ENCODE measurements around the gene VARS1. TPM values are rescaled to one million over a fixed set of nuclear protein-coding genes. Genes with fewer than 3 reads are reported as not detected.

The VARS1 gene
- total RNA-seq, 4 donors from 2014 or later = 25.4 to 50.6 (median 29.9) TPM

DNA sequence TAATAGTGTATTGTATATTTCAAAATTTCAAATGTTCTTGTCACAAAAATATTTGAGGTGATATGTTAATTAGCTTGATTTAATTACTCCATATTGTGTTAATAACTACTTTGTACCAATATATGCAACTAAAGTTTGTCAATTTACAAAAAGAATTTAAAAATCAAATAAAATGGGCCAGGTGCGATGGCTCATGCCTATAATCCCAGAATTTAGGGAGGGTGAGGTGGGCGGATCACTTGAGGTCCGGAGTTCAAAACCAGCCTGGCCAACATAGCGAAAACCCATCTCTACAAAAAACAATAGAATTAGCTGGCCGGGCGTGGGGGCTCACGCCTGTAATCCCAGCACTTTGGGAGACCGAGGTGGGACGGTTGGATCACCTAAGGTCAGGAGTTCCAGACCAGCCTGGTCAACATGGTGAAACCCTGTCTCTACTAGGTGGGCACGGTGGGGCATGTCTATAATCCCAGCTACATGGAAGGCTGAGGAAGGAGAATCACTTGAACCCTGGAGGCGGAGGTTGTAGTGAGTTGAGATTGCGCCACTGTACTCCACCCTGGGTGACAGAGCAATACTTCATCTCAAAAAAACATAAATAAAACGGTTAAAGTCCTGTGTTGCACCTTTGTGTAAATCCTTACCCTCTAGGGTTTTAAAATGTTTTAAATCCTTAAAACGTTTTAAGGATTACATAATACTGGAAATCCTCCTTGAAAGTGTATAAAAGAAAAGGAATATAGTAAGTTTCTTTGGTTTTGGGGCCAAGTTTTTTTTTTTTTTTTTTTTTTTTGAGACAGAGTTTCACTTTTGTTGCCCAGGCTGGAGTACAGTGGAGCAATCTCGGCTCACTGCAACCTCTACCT, 36.0 kb upstream of the VARS1 start:
- TF ChIP-seq POLR2A (IDR thresholded peaks at IDR 0.05) = no peak
- TF ChIP-seq CTCF (IDR thresholded peaks at IDR 0.05) = no peak
- no peak for TF ChIP-seq EP300 (IDR thresholded peaks at IDR 0.05)
- peak; percentile 44 for TF ChIP-seq POLR2AphosphoS5 (IDR thresholded peaks at IDR 0.05)
- no peak for ATAC-seq
- Histone ChIP-seq H3K36me3 (peaks cover 0 to under 1% of the 10 kb centered on the region in 2 donors), H3K9me3 (no peaks in the 10 kb centered on the region), H3K4me3 (peak overlapping the region; percentile 63 to 93), H3K27ac (peak overlapping the region in 3 of 4 donors; percentile 90 to 95 (median 95)), H3K27me3 (no peaks in the 10 kb centered on the region), H3K4me1 (peaks cover 4 to 54% (median 23%) of the 10 kb centered on the region in 3 donors)
- WGBS, 2 donors (ENCODE audit: low coverage in 1 of 2) = 68 to 72% methylated on average over 6 to 10 of the region's 15 CpGs

DNA sequence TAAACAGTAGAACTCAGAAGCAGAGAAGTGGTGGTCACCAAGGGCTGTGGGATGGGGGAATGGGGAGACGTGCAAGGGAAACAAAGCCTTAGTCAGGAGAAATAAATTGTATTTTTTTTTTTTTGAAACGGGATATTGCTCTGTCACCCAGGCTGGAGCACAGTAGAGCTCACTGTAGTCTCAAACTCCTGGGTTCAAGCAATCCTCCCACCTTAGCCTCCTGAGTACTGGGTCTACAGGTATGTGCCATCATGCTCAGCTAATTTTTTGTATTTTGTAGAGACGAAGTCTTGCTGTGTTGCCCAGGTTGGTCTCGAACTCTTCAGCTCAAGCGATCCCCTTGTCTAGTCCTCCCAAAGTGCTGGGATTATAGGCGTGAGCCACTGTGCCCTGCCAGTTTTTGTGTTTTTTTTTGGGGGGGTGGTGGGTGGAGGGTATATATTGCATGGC, 35.4 kb upstream of the VARS1 start:
- peak overlapping the region; percentile 63 to 93 for H3K4me3 ChIP-seq
- H3K27ac ChIP-seq = peak overlapping the region; percentile 71 to 95 (median 92)
- H3K36me3 ChIP-seq = no peaks in the 10 kb centered on the region
- WGBS, 2 donors (ENCODE audit: low coverage in 1 of 2) = 31 to 38% methylated on average over 6 of the region's 6 CpGs
- no peaks in the 10 kb centered on the region for H3K9me3 ChIP-seq
- ATAC-seq = no peak
- TF ChIP-seq POLR2A (IDR thresholded peaks at IDR 0.05) (no peak), EP300 (IDR thresholded peaks at IDR 0.05) (no peak), CTCF (IDR thresholded peaks at IDR 0.05) (no peak), POLR2AphosphoS5 (IDR thresholded peaks at IDR 0.05) (no peak)
- H3K27me3 ChIP-seq = no peaks in the 10 kb centered on the region
- H3K4me1 ChIP-seq = peaks cover under 1 to 54% (median 22%) of the 10 kb centered on the region in 3 donors

DNA sequence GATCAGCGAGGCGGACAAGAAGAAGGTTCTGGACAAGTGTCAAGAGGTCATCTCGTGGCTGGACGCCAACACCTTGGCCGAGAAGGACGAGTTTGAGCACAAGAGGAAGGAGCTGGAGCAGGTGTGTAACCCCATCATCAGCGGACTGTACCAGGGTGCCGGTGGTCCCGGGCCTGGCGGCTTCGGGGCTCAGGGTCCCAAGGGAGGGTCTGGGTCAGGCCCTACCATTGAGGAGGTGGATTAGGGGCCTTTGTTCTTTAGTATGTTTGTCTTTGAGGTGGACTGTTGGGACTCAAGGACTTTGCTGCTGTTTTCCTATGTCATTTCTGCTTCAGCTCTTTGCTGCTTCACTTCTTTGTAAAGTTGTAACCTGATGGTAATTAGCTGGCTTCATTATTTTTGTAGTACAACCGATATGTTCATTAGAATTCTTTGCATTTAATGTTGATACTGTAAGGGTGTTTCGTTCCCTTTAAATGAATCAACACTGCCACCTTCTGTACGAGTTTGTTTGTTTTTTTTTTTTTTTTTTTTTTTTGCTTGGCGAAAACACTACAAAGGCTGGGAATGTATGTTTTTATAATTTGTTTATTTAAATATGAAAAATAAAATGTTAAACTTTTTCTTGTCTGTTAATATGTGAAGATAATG, 34.2 kb upstream of the VARS1 start:
- peaks cover 0 to 58% (median 23%) of the 10 kb centered on the region in 3 donors for H3K4me1 ChIP-seq
- no peaks in the 10 kb centered on the region for H3K27me3 ChIP-seq
- ATAC-seq = no peak
- peak overlapping the region; percentile 63 to 93 for H3K4me3 ChIP-seq
- 0% methylated on average over 9 to 14 of the region's 15 CpGs for WGBS, 2 donors (ENCODE audit: low coverage in 1 of 2)
- no peaks in the 10 kb centered on the region for H3K9me3 ChIP-seq
- TF ChIP-seq POLR2A (IDR thresholded peaks at IDR 0.05) (no peak), CTCF (IDR thresholded peaks at IDR 0.05) (peak in 2 of 4 experiments; percentile 40 to 48), EP300 (IDR thresholded peaks at IDR 0.05) (no peak), POLR2AphosphoS5 (IDR thresholded peaks at IDR 0.05) (peak; percentile 18)
- H3K27ac ChIP-seq = peak overlapping the region; percentile 71 to 95 (median 92)
- H3K36me3 ChIP-seq = no peaks in the 10 kb centered on the region

- WGBS, 2 donors (ENCODE audit: low coverage in 1 of 2) = 0% methylated on average over 1 to 5 of the region's 56 CpGs
- ATAC-seq = peak; percentile 93
- peak within 1 kb of the TSS; percentile 89 to 98 (median 94) for H3K27ac ChIP-seq
- H3K4me1 ChIP-seq = peaks cover 0 to 63% (median 25%) of the 10 kb centered on the region in 3 donors
- no peaks in the 10 kb centered on the region for H3K27me3 ChIP-seq
- TF ChIP-seq EP300 (IDR thresholded peaks at IDR 0.05) (no peak), CTCF (IDR thresholded peaks at IDR 0.05) (peak in 1 of 4 experiments; percentile 8), POLR2A (IDR thresholded peaks at IDR 0.05) (peak; percentile 100), POLR2AphosphoS5 (IDR thresholded peaks at IDR 0.05) (peak; percentile 100)
- no peaks in the 10 kb centered on the region for H3K36me3 ChIP-seq
- peak within 1 kb of the TSS; percentile 37 to 58 for H3K4me3 ChIP-seq
- H3K9me3 ChIP-seq = no peaks in the 10 kb centered on the region
Observed at GRCh38 chr6:31827286-31828079, 31.9 kb upstream of the VARS1 start, which contains the start of gene HSPA1B. TSS of gene HSPA1B (plus strand) at chr6:31827738. CDS start at chr6:31827951, 213 bp downstream.

Measured in gastroesophageal sphincter (tissue), 4 donors.